ENCODE measurements around the gene TSHZ2. TPM values are rescaled to one million over a fixed set of nuclear protein-coding genes. Genes with fewer than 3 reads are reported as not detected.

TSHZ2 gene
- total and polyA plus RNA-seq, 2 donors (not counting 3 experiments of a cell fraction or from before 2014, with no cell fraction given), result not detected

DNA sequence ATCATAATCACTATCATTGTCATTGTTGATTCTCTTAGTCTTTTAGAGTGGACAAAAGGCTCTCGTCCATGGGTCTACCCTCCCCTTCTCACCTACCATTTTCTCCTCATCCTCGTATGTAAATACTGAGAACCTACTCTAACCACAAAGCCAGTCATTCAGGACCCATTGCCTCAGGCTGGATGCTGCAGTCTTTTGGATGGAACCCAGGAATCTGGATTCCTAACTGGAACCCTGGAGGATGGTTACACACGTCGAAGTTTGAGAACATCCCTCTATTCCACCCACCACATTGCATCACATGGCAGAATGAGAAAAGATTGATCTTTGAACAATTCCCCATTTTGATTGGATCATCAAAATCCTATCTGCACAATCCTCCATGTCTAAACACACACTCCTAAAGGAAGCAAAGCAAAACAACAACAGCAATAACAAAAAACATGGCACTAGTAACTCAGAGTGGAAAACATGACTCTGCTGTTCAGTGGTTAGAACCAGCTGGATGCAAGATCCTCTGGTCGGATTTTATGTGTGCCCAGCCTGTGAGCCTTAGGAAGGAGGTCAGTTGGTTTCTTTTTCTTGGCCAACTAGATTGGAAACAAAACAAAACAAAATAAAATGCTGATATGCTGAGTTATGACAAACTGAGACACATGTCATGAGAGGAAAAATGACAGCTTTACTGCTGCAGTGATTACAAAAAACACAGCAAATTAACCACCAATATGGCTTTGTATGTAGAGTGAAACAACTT lies 38.0 kb downstream of the TSHZ2 start:
- no peak overlapping the region for H3K4me3 ChIP-seq (replicated peaks in 1 of 3; ENCODE audit: insufficient read depth in 1 of 3, low read depth in 1 of 3, low read length in 3 of 3)
- H3K4me2 ChIP-seq (ENCODE audit: insufficient read depth, low read length), result no peak overlapping the region
- ChIA-PET CTCF (no interaction called here), POLR2A (no interaction called here)
- H3K9ac ChIP-seq (replicated peaks; ENCODE audit: extremely low read depth, insufficient read depth, low read length), result no peak overlapping the region
- H3K27ac ChIP-seq (ENCODE audit: insufficient read depth, low read depth, low read length), result no peak overlapping the region
- BruUV-seq (replicated peaks), result no TSS peak
- no peak for DNase-seq (ENCODE audit: low read depth, low spot score)
- TF ChIP-seq MAX (IDR thresholded peaks at IDR 0.05; ENCODE audit: insufficient read depth, insufficient read length) (no peak), POLR2A (IDR thresholded peaks at IDR 0.05; ENCODE audit: low read depth, low read length) (no peak), JUN (IDR thresholded peaks at IDR 0.05; ENCODE audit: borderline replicate concordance, insufficient read depth, insufficient read length, low read depth) (no peak), POLR2AphosphoS5 (IDR thresholded peaks at IDR 0.05; ENCODE audit: insufficient read depth, low read depth, low read length) (no peak), EZH2 (IDR thresholded peaks at IDR 0.05; ENCODE audit: borderline replicate concordance, low read depth, low read length, severe bottlenecking) (no peak), GATA2 (IDR thresholded peaks at IDR 0.05; ENCODE audit: insufficient read depth, insufficient read length, low read depth, low read length) (no peak), FOS (IDR thresholded peaks at IDR 0.05; ENCODE audit: borderline replicate concordance, insufficient read depth, low read length) (no peak), CTCF (IDR thresholded peaks at IDR 0.05; ENCODE audit: extremely low read depth in 1 of 2, insufficient read depth in 1 of 2, low read depth in 1 of 2, low read length in 2 of 2) (no peak), MYC (IDR thresholded peaks at IDR 0.05; ENCODE audit: low read depth, low read length) (no peak)
- no peak overlapping the region for H2AFZ ChIP-seq (ENCODE audit: low read depth, low read length)
- no peaks in the 10 kb centered on the region for H3K36me3 ChIP-seq (ENCODE audit: control insufficient read depth in 2 of 2, extremely low read depth in 1 of 2, insufficient read depth in 2 of 2, low read length in 2 of 2)
- H3K79me2 ChIP-seq (ENCODE audit: control insufficient read depth, insufficient read depth, low read length), result no peaks in the 10 kb centered on the region
- no peaks in the 10 kb centered on the region for H3K9me1 ChIP-seq (replicated peaks; ENCODE audit: control insufficient read depth, extremely low read depth, insufficient read depth, low read length)
- dilution Hi-C loops (cut with MboI; ENCODE audit: extremely low pct_ligation_motif_present, low sequenced_read_pairs), result no loop called here
- no peaks in the 10 kb centered on the region for H4K20me1 ChIP-seq (replicated peaks; ENCODE audit: control insufficient read depth, extremely low read depth, insufficient read depth, low read length)
- no peaks in the 10 kb centered on the region for H3K4me1 ChIP-seq (ENCODE audit: control insufficient read depth, extremely low read depth, insufficient read depth, low read length)
- intact Hi-C loops (cut with micrococcal nuclease), result no loop called here
- H3K27me3 ChIP-seq (ENCODE audit: control insufficient read depth in 2 of 2, insufficient read depth in 2 of 2, low read length in 2 of 2), result no peaks in the 10 kb centered on the region
- FAIRE-seq, result no peak
- no peaks in the 10 kb centered on the region for H3K9me3 ChIP-seq (replicated peaks; ENCODE audit: control insufficient read depth, insufficient read depth, low read length)
